GM19397 (cell line): ENCODE measurements around the gene KMT2B.
"Not testable (repeated sequence)": the region's sequence is repeated elsewhere in the genome, so short reads cannot be mapped to it uniquely, and the experiment has no call there.

Experiments
- ATAC-seq: cut with Tn5 transposase; IDR thresholded peaks from one replicate; pipeline ENCODE4 v1.9.1; 2021; ENCODE audit warnings: mild to moderate bottlenecking, moderate library complexity; ENCODE audit not compliant: unreplicated experiment

The KMT2B gene

GRCh38 chr19:35712567-35713505 lies 5.0 kb upstream of the KMT2B start:
- ATAC-seq = no peak

GRCh38 chr19:35713506-35713850 lies 4.3 kb upstream of the KMT2B start:
- no peak for ATAC-seq

- ATAC-seq = no peak
Measured at GRCh38 chr19:35713904-35714495, 3.8 kb upstream of the KMT2B start.

DNA sequence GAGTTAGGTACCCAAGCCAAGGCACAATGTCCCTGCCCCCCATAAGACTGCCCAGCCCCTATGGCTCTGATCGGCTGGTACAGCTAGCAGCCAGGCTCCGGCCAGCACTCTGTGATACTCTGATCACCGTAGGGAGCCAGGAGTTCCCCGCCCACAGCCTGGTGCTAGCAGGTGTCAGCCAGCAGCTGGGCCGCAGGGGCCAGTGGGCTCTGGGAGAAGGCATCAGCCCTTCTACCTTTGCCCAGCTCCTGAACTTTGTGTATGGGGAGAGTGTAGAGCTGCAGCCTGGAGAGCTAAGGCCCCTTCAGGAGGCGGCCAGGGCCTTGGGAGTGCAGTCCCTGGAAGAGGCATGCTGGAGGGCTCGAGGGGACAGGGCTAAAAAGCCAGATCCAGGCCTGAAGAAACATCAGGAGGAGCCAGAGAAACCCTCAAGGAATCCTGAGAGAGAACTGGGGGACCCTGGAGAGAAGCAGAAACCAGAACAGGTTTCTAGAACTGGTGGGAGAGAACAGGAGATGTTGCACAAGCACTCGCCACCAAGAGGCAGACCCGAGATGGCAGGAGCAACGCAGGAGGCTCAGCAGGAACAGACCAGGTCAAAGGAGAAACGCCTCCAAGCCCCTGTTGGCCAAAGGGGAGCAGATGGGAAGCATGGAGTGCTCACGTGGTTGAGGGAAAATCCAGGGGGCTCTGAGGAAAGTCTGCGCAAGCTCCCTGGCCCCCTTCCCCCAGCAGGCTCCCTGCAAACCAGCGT lies 3.0 kb upstream of the KMT2B start:
- no peak for ATAC-seq

- no peak for ATAC-seq
Measured at GRCh38 chr19:35715355-35715809, 2.4 kb upstream of the KMT2B start.

DNA sequence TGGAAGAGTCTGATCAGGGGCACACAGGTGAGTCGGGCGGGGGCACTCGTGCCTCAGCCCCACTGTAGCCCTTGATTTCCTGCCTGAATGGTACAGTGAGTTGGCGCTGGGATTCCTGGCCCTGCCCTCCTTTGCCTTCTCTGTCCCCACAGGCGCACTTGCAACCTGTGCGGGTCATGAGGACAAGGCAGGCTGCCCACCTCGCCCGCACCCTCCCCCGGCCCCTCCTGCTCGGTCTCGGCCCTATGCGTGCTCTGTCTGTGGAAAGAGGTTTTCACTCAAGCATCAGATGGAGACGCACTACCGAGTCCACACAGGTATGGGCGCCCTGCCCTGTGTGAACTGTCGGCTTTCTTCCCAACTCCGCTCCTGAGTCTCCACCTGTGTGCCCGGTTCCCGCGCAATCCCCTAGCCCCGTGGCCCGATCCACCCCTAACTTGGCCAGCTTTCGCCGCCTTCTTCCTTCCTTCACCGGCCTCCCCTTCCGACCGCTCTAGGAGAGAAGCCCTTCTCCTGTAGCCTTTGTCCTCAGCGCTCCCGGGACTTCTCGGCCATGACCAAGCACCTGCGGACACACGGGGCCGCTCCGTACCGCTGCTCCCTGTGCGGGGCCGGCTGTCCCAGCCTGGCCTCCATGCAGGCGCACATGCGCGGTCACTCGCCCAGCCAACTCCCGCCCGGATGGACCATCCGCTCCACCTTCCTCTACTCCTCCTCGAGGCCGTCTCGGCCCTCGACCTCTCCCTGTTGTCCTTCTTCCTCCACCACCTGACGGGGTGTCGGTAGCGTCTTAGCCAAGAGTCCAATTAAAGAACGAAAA lies 1.6 kb upstream of the KMT2B start:
- no peak for ATAC-seq

GRCh38 chr19:35716801-35717664 lies 770 bp upstream of the KMT2B start:
- ATAC-seq = peak; percentile 62

DNA sequence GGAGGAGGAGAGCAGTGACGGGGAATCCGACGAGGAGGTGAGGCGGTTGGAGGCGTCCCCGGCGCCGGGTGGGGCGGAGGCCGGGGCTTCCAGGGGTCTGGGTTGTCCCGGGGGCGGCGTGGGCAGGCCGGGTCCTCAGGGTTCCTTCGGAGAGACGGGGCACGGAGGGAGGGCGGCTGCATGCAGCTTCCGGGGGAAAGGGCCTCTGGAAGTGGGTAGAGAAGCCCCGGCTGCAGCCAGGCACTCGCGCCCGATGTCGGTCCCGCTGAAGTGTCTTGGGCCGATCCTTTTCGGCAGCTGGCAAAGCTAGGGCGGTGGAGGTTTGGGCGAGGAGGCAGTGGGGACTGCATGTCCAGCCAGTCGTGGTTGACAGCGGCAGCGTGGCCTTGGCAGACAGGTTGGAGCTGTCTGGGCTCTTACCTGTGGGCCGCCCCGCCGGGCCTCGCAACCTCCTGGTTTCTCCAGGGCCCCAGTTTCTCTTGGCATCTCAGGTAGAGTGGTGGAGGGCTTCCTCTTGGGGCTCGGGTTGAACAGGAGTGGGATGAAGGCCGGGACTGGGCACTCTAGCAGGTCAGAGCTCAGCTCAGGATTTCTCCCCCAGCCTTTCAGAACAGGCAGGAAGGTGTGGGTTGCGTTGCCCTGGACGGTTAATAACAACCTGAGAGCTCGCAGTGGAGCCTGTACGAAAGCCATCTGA lies 690 bp downstream of the KMT2B start:
- peak; percentile 5 for ATAC-seq

- ATAC-seq = no peak
Measured at GRCh38 chr19:35719402-35720162, 1.8 kb downstream of the KMT2B start.

DNA sequence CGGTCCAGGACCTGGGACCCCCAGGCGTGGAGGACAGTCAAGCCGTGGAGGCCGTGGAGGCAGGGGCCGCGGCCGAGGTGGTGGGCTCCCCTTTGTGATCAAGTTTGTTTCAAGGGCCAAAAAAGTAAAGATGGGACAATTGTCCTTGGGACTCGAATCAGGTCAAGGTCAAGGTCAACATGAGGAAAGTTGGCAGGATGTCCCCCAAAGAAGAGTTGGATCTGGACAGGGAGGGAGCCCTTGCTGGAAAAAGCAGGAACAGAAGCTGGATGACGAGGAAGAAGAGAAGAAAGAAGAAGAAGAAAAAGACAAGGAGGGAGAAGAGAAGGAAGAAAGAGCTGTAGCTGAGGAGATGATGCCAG lies 2.3 kb downstream of the KMT2B start:
- no peak for ATAC-seq

GRCh38 chr19:35720648-35721047 lies 2.8 kb downstream of the KMT2B start:
- no peak for ATAC-seq

- no peak for ATAC-seq
Measured at GRCh38 chr19:35721374-35721773, 3.6 kb downstream of the KMT2B start.

DNA sequence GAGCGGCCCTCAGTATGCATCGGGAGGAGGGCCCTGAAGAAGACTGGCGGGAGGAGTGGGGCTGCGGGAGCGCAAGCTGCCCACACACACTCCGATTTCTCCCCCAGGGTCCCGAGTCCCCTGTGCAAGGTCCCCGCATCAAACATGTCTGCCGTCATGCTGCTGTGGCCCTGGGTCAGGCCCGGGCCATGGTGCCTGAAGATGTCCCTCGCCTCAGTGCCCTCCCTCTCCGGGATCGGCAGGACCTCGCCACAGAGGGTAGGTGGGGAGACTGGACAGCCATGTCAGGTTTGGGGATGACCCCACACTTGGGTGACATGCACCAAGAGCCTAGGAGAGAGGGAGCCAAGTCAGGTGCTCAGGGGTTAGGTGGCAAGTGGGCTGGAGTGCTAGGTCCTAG lies 4.7 kb downstream of the KMT2B start:
- no peak for ATAC-seq

DNA sequence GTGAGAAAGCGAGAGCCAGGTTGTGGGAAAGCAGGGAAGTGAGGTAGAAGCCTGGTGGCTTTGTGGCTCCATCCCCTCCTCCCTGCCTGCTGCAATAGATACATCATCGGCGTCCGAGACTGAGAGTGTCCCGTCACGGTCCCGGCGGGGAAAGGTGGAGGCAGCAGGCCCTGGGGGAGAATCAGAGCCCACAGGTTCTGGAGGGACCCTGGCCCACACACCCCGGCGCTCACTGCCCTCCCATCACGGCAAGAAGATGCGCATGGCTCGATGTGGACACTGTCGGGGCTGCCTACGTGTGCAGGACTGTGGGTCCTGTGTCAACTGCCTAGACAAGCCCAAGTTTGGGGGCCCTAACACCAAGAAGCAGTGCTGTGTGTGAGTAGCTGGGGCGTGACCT lies 5.1 kb downstream of the KMT2B start:
- ATAC-seq = no peak

GRCh38 chr19:35723671-35724070 lies 5.9 kb downstream of the KMT2B start:
- ATAC-seq = no peak

GRCh38 chr19:35724132-35724531 lies 6.3 kb downstream of the KMT2B start:
- ATAC-seq = not testable (repeated sequence)

DNA sequence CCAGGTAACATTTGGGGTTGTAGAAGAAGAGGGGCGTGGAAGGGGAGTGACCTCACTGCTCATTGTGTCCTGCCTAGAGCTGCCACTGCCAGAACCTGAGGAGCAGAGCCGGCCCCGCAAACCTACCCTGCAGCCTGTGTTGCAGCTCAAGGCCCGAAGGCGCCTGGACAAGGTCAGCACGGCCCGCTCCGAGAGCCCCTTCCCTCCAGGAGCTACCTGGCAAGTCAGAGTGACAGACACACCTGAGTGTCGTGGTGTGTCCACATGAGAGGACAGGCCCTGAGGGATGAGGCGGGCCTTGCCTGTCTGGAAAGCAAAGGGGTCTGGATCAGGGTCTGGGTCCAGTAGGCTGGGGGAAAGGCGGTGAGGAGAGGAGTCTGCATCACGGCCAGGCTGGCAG lies 6.8 kb downstream of the KMT2B start:
- no peak for ATAC-seq

- ATAC-seq = no peak
Measured at GRCh38 chr19:35725216-35725861, 7.5 kb downstream of the KMT2B start.
